Measurements from ENCODE around the gene TP53AIP1.

DNA sequence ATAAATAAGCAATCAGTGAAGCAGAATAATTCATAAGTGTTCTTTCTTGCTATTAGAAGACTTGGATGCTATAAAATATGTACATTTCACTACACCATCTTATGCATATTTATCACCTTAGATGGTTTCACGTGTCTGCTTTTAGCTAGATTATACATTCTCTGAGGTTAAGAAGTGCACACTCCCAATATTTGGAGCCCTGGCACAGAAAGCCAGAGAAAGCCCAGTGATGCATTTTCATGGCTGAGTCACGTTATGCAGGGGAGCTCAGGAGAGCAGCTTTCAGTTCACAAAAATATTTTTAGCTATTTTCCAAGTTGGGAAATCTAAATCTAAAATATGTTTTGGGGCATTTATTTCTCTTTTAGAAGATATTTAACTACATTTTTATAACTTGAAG lies 5.1 kb upstream of the TP53AIP1 start:
- no peak for TF ChIP-seq FOXA1 (IDR thresholded peaks at IDR 0.05)
- no peak for TF ChIP-seq FOXM1 (IDR thresholded peaks at IDR 0.05; ENCODE audit: borderline replicate concordance)
- no peak for TF ChIP-seq FOXK2 (IDR thresholded peaks at IDR 0.05)
- no peak for TF ChIP-seq SUZ12 (IDR thresholded peaks at IDR 0.05)
- TF ChIP-seq TARDBP (IDR thresholded peaks at IDR 0.05), result no peak
- TF ChIP-seq ARNT (IDR thresholded peaks at IDR 0.05), result no peak
- TF ChIP-seq, protein P1, sequence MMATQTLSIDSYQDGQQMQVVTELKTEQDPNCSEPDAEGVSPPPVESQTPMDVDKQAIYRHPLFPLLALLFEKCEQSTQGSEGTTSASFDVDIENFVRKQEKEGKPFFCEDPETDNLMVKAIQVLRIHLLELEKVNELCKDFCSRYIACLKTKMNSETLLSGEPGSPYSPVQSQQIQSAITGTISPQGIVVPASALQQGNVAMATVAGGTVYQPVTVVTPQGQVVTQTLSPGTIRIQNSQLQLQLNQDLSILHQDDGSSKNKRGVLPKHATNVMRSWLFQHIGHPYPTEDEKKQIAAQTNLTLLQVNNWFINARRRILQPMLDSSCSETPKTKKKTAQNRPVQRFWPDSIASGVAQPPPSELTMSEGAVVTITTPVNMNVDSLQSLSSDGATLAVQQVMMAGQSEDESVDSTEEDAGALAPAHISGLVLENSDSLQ (IDR thresholded peaks at IDR 0.05), result no peak
- no peak for TF ChIP-seq LEF1 (IDR thresholded peaks at IDR 0.05; ENCODE audit: borderline replicate concordance)
- no peak for TF ChIP-seq ELF4 (IDR thresholded peaks at IDR 0.05)
- TF ChIP-seq HDGF (IDR thresholded peaks at IDR 0.05; ENCODE audit: borderline replicate concordance), result no peak

Data from HEK293T (cell line).